Raji (cell line): ENCODE results near the gene NEURL1B.

Source experiments
- POLR2A ChIP-seq: IDR thresholded peaks from 2 replicates; pipeline ENCODE4 v1.6.1; 2011; ENCODE audit warnings: low read depth, low read length, control low read depth; ENCODE audit not compliant: insufficient read depth

The NEURL1B gene

DNA sequence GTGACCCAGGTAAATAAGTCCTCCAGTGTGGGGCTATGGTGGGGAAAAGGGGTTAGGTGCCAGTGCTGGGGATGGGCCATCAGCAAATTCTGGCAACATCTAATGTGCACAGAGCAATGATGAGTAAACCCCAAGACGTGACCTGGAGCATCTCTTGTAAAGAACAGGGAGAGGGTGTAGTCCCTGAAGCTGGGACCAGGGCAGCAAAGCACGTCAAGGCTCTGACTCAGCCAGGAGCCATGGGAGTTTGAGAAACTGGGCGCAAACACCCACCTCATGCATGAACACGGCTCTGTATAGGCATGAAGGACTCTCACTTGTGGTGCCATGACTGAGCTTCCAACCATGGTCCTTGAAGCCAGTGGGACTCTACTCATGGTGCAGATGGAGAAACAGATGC lies 78.1 kb downstream of the NEURL1B start:
- no peak for TF ChIP-seq POLR2A

DNA sequence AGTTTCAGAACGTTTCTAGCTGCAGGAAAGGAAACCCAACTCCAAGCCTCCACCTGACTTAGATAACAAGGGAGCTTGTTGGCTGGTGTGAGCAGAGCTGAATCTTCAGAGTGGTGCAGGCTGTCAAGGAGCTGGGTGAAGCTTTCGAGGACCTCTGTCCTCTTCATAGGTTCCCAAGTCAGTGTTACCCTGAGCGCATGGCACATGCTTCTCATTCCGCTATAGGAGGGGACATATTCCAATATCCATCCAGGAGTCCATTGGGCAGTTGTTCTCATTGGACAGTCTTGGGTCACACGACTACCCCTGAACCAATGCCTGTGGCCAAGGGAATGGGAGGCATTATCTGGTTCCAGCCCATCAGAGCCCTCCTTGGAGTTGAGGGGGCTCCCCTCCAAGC lies 79.6 kb downstream of the NEURL1B start:
- TF ChIP-seq POLR2A, result no peak

DNA sequence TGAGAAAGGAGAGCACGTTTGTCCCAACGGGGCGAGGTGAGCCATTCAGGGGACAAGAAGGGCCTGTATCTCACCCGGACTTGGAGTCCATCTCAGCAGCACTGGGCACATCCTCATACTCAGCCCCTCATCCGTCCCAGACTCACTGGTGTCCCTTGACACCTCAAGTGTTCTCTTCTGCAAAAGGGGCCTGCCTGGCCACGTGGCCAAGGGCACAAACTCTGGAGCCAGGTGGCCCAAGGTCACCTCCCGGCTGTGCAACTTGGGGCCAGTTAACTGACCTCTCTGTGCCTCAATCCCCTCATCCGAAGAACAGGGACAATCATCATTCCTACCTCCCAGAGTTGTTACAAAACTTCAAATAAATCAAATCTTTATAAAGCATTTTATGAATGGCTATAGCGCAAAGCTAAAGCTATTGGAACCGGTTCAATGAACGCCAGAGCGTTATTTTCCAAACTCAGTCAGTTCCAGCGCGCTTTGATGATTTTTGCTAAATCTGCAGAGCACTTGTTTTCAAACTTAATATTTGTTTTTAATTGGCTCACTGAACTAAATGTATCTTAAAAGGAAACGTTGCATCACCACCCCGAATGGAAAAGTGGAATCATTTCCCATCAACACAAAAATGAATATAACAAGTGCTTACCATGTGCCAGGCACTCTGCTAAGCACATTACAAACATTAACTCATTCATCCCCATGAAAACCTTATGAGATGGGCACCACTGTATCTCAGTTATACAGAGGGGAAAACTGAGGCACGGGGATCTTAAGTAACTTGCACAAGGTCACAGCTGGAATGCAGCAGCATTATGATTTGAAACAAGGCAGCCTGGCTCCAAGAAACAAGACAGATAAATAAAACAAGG lies 80.6 kb downstream of the NEURL1B start:
- TF ChIP-seq POLR2A, result no peak

DNA sequence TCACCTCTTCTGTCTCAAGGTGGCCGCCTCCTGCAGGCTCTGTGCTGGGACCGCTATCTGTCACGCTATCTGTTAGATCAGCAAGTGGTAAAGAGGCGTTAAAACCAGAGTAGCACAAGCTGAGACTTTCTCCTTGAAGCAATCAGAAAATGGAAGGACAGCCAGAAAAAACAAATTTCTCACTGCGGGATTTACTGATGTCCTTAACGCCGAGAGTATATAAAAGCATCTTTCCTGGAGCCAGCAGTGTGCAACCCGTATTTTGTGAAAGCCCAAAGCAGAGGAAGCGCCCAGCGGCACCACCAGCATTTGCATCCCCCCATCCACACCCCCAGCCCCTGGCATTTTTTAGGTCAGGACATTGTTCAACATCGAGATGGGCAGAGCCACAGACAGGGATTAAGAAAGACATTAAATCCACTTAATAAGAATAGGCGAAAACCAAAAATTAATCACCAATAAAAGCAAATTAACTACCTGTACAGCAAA lies 81.3 kb downstream of the NEURL1B start:
- no peak for TF ChIP-seq POLR2A

DNA sequence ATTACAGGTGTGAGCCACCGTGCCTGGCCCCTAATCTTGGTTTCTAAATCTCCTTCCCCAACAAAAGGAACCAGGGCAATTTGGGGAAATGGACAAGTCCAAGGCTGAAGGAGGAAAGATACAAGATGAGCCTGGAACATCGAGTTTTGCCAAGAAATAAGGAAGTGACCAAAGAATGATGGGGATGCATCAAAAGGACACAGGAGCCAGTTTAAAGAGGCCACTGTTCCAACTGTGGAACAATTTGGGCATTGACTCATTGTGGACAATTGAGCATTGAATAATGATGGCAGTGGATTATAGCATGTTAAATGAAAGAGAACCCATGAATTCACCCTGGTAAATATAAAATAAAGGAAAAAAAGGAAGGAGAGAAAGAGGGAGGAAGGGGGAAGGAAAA lies 82.4 kb downstream of the NEURL1B start:
- TF ChIP-seq POLR2A, result no peak

DNA sequence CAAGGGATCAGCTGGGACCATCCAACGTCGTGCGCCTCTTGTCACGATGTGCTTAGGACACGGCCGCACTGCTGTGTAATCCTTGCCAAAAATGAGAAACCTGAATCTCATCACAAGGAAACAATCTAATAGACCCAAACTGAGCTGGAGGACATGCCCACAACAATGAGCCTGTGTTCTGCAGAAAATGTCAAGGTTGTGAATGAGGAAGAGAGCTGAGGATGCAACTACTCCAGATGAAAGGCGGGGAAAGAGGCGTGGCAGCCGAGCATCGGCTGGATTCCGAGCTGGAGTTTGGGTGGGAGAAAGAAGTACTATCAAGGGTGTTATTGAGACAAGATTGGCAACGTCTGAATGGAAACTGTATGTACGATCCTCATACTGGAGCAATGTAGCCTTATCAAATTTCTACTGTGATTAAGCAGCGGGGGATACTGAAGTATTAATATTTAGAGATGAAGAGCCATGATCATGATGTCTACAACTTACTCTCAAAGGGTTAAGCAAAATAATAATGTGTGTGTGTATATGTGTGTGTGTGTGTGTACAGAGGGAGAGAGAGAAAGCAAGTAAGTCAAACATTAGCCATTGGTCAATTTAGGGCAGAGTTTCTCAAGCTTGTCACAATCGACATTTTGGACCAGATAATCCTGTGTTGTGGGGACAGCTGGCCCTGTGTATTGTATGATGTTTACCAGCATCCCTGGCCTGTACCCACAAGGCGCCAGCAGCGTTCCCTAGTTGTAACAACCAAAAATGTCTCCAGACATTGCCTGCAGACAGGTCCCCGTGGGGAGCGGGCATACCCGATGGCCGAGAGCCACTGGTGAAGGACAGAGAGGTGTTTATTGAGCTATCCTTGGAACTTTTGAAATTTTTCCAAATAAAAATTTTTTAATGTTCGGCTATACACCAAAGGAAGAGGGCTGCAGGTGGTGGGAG lies 83.5 kb downstream of the NEURL1B start:
- TF ChIP-seq POLR2A, result no peak

DNA sequence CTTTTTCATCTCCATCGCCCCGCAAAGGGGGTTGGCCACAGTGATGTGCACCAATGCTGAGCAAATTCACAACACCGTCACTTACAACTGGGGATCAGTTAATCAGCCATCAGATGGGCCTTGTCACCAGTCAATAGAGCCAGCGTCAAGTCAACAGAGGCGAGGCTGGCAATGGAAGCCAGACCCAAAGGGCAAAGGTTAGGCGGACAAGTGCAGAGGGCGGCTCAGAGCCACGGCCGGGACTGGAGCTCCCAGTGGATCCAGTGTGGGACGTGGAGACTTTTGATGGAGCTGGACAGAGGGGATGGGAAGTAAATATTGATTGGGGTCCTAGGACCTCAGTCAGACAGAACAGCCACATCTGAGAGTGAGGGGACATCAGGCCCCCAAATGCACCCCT lies 84.2 kb downstream of the NEURL1B start:
- TF ChIP-seq POLR2A, result no peak

DNA sequence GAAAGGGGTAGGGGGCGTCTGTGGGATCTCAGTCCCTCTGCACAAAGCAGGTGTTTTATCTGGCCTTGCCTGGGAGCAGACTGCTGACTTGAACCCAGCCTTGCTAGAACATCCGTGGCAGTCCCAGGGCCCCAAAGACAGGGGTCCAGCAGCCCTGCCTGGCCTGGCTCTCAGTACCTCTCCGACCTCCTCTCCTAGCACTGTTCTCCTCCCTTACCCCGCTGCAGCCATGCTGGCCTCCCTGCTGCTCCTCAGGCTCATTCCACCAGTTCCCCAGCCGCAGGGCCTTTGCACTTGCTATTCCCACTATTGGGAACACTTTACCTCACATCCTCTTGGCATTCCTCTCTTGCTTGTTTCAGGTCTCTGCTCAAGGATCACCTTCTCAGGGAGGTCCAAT lies 84.7 kb downstream of the NEURL1B start:
- no peak for TF ChIP-seq POLR2A

DNA sequence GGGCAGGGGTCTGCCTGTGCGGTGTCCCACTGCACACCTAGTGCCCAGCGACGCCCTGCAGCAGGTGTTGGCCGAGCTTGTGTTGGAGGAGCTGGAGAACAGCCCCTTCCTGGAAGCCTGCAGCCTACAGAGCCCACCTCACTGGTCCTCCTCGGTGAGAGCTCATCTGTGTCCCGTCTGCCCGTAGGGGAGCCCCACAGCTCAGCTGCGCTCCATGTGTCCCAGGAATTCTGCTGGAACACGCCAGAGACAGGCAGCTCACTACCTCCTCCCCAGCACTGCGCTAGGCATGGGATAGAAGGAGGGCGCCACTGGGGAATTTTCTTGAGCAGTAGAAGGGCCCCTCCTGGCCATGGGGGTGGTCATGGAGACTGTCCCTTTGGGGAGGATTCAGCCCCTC lies 85.9 kb downstream of the NEURL1B start:
- no peak for TF ChIP-seq POLR2A

DNA sequence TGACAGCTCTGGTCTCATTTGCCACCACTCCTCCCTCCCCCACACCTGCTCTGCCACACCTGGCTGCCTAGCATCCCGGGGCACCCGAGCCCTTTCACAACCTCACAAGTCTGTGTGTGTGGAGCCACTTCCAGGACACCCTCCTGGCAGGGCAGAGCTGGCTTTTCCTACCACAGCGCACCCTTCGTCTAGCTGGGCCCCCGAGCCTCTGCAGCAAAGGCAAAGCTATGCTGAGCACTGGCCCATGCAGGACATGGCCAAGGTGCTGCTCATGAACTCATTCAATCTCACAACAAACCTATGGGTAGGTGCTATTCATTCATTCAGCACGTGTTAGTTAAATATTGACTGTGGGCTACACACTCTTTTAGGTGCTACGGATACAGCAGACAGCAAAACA lies 86.5 kb downstream of the NEURL1B start:
- no peak for TF ChIP-seq POLR2A

DNA sequence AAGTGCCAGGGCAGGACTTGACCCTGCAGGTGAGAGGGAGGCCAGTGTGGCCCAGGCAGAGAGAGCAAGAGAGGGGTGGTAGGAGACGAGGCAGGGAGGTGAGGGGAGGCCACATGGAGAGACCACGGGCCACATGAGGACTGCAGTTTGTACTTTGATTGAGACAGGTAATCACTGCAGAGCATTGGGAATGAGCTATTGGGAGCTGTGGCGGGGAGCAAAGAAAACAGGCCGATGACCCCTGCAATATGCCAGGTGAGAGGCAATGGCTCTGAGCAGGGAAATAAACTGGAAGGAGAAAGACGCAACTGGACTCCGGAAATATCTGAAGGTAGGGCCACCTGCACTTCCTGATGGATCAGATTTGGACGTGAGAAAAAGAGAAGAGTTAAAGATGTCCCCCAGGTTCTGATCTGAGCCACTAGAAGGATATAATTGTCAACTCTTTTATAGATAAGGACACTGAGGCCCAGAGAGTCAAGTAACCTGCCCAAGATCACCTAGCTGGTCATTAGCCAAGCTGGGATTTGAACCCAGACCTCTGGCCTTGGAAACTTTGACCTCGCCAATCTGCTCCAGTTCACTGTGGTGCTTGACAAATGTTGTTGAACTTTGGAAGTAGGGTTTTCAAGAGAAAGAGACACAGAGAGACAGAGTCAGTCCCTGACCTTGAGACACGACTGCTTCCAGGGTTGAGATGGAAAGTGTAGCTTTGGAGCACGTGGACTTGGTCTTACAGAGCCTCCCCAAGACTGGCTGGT lies 87.6 kb downstream of the NEURL1B start:
- TF ChIP-seq POLR2A, result no peak

DNA sequence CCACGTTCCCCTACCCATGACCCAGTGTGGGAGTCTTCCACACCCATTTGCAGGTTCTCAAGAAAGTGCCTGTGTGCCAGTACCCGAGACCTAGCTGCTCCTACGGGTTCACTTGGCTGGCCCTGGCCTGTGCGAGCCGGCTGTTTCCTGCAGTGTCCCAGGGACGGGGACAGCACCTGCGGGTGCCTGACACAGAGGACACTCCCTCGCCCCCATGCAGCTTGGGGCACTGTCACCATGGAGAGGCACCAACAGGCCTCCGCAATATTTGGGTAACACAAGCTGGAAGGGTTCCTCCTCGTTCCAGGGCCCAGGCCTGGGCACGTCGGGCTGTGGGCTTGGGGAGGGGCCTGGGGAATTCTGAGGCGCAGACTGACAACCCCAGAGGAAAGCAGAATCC lies 88.5 kb downstream of the NEURL1B start:
- no peak for TF ChIP-seq POLR2A

DNA sequence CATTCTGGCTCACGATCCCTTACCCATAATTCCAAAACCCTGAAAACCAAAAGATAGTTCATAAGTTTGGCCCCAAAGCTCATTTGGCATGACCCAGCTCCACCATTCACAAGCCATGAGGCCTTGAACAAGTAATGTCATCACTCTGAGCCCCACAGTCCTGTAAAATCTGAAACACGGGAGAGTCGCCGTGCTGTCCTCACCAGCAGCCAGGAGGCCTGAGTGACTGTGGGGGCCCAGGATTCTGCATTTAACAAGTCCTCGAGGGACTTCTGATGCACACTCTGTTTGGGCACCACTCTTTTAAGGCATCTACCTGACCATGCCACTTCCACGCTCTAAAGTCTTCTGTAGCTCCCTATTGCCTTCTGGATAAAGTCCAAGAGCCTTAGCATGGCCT lies 89.2 kb downstream of the NEURL1B start:
- TF ChIP-seq POLR2A, result no peak

DNA sequence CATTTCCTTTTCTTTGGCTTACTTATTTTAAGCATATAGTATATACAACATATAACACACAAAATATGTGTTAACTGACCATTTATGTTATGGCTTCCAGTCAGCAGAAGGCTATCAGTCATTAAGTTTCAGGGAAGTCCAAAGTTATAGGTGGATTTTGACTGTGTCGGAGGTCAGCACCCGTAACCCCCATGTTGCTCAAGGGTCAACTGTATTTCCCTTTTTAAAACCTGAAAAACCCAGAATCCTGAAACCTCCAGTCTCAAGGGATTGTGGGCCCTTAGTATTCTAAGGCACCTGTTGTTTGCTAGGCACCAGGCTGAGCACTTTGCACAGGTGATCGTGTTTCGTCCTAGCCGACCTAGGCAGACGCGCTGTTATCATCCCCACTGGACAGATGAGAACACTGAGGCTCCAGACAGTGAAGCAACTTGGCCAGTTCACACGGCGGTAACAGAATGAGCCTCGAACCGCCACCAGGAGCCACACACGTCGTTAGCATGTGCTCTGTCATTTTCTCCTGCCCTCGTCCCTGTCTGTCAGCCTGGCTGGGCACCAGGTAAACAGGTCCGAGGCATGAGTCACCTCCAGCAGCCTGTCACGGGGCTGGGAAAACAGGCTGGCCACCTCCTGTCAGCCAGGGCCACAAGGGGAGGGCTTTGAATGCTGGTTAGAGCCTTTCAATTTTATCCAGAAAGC lies 90.1 kb downstream of the NEURL1B start:
- TF ChIP-seq POLR2A, result no peak
